Aortic smooth muscle cell (primary cell): Measurements from ENCODE around the gene HDGFL2. TPM values are rescaled to one million over a fixed set of nuclear protein-coding genes. Genes with fewer than 3 reads are reported as not detected.

Experiments used
- total RNA-seq: library from RNA; depleted of rRNA; stranded (reverse); fragments of >200 nt; gene quantifications from 2 replicates; pipeline ENCODE4 v1.2.3, GENCODE V29; 2014

Gene HDGFL2
- total RNA-seq, result 51.4 and 66.2 TPM in 2 replicates

DNA sequence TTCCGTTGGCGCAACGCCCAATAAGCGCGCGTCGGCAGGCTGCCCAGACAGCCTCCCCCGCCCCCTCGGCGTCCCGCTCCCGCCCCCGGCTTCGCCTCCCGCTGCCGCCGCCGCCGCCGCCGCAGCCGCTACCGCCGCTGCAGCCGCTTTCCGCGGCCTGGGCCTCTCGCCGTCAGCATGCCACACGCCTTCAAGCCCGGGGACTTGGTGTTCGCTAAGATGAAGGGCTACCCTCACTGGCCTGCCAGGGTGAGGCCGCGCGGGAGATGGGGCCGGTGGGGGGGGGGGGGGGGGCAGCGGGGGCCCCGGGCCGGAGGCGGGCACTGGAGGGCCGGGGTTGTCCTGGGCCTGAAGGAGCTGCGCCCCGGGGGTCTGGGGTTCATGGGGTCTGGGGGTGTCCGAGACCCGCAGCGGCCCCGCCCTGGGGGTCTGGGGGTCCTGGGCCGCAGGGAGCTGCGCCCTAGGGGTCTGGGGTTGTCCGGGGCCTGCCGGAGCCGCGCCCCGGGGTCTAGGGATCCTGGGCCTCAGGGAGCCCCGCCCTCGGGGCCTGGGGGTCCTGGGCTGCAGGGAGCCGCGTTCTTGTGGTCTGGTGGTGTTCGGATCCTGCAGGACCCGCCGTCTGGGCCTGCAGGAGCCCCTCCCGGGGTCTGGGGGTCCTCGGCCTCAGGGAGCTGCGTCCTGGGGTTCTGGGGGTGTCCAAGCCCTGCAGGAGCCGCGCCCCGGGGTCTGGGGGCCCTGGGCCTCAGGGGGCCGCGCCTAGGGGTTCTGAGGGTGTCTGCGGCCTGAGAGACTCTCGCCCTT, at the start of gene HDGFL2:
Gene HDGFL2, plus strand, starts transcription at position 124 of the 801 bp plus-strand sequence. Its CDS starts 54 bp downstream, at position 178.

DNA sequence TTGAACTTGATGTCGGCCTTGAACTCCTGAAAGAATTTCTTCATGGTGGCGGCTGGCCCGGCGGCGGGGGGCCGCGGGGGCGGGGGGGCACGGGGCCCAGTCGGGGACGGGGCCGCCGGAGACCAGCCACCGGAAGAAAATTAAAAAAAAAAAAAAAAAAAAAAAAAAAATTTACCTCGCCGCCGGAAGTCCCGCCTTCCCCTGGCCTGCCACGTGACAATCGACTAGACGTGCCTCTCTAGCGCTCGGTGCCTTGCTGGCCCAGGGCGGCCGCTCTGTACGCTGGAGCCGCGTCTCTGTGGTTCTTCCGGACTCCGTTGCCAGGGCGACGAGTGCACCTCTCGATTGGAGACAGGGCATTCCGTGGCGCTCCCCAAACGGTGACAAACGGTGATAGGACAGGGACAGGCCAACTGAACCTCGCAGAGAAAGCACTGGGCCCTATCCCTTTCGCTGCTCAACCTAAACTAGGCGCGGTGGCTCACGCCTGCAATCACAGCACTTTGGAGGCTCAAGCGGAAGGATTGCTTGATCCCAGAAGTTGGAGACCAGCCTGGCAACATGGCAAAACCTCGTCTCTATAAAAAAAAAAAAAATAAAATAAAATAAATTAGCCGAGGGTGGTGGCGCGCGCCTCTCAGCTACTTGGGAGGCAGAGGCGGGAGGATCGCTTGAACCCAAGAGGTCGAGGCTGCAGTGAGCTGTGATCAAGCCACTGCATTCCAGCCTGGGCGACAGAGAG, 14.3 kb upstream of the HDGFL2 start, which contains the start of gene UBXN6:
Gene UBXN6, minus strand, starts transcription at position 141 of the 742 bp plus-strand sequence. Its CDS starts 97 bp downstream, at position 44.

DNA sequence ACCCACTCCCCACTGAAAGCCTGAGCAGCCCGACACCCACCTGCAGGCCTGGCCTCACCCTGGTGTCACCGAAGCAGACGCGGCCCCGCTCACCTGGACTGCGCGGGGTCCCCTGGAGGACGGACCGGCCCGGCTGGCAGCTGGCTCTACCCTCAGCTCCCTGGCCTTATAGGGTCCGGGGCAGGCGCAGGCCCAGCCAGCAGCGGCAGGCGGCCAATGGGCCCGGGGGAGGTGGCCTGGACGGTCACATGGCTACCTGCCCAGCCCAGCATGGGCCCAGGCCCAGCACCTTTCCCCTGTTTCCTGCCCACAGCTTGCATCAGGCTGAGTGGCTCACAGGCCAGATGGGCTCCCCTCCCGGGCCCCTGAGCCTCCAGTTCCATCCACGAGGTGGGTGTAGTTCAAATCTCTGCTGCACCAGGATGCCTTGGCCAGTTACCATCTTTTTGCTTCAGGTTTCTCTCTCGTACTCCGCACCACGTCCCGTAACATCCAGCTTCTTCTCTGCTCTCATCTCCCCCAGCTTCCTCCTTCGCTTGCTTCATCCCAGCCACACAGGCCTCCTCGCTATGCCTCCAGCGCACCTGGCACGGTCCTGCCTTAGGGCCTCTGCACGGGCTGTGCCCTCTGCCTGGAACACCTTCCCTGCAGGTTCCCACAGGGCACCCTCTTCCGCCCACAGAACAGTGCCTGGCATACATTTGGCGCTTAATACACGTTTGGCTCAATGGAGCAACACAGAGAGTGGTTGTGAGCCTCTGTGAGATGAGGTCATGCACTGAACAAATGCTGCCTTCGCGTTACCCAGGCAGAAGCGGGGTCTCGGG, 46.5 kb downstream of the HDGFL2 start, which contains the start of gene PLIN4:
Gene PLIN4, minus strand, starts transcription at position 142 of the 827 bp plus-strand sequence. CDS start 214 bp downstream, outside the sequence.

DNA sequence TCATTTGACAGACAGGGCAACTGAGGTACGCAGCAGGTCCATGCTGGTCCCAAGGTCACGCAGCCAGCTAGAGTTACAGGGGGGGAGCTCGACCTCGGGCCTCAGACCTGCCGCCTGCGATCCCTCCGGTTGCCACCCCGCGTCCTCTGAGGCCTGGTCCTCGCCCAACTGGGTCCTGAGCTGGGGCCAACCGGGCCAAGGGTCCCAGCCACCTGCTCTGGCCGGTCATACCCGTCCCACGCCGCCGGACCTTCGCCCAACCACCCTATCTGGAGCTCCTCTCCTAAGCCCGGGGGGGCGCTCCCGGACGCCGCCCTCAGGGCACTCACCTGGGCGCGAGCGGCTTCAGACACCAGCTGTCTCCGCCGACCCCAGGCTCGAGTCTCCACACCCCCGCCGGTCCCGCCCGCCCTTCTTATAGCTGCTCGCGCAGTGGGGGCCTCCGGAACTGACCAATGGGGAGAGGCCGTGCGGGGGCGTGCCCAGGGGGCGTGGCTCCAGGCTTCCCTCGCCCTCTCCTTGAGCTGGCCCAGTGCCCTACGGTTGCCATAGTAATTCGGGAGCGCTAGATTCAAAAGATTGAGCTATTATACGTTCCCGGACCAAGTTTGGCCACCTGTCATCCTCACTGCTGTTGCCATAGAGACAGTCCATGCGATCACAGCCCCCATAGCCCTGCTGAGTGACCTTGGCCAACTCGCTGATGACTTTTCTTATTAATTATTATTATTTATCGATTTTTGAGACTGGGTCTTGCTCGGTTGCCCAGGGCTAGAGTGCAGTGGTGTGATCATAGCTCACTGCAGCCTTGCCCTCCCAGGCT, 63.0 kb downstream of the HDGFL2 start, which contains the start of gene PLIN5:
Gene PLIN5, minus strand, starts transcription at position 389 of the 823 bp plus-strand sequence. CDS start 1,150 bp downstream, outside the sequence.

DNA sequence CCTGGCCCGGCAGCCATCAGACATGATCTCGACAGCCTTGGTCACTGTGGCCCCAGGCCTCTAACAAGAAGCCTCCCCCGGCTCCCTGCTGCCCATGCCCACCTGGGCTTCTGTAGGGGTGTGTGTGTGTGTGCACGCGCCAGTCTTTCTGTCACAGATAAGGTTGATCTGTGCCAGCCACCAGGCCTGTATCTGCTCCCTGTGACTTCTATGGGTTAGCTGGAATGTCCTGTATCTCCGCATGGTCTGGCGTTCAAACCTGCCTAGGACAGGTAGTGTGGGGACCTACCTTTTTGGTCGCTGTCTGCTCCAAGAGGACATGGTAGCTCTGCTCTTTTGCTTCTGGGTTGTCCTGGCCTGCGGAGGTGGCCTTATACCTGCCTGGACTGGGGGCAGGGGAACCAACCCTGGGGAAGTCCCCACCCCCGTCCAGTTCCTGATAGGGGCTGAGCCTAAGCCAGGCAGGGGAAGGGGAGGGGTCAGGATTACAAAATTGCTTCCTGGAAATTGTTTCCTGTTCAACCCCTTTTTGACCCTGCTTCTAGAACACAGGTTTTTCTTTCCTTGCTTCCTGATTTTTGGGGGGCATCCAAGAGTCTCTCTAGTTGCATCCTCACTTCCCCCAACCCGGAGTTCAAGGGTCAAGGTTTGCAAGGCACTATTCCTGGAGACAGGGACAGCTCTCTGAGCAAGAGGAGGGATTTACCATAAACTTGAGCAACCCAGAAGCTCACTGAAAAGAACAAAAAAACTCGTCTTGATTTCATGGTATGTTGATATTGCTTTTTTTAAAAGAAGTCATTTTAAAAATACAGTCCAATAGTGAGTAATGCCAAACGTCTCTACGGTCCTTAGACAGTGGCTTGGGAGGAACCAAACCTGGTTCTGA, 67.8 kb downstream of the HDGFL2 start, which contains the start of gene LRG1:
Gene LRG1, minus strand, starts transcription at position 344 of the 889 bp plus-strand sequence. Its CDS starts 23 bp downstream, at position 321.

Other genes with a start within 250 kb of the HDGFL2 start
- gene EBI3, start 242.8 kb upstream of the HDGFL2 start, total RNA-seq, result not detected in 2 replicates
- gene YJU2, start 225.2 kb upstream of the HDGFL2 start, total RNA-seq, result 13.2 and 16.2 TPM in 2 replicates
- gene SHD, start 193.0 kb upstream of the HDGFL2 start, total RNA-seq, result not detected in 2 replicates
- gene TMIGD2, start 169.9 kb upstream of the HDGFL2 start, total RNA-seq, result not detected in 2 replicates
- gene FSD1, start 167.7 kb upstream of the HDGFL2 start, total RNA-seq, result 0.99 and 2.2 TPM in 2 replicates
- 1.7 and 2.1 TPM in 2 replicates for gene STAP2, start 133.5 kb upstream of the HDGFL2 start, total RNA-seq
- gene MPND, start 128.7 kb upstream of the HDGFL2 start, total RNA-seq, result 6.3 and 6.7 TPM in 2 replicates
- gene SH3GL1, start 71.8 kb upstream of the HDGFL2 start, total RNA-seq, result 30.1 and 30.8 TPM in 2 replicates
- gene CHAF1A, start 69.7 kb upstream of the HDGFL2 start, total RNA-seq, result 9.1 and 19.2 TPM in 2 replicates
- gene UBXN6, start 14.5 kb upstream of the HDGFL2 start, total RNA-seq, result 94.1 and 105 TPM in 2 replicates
- under 0.01 and 0.06 TPM in 2 replicates for gene PLIN4, start 46.2 kb downstream of the HDGFL2 start, total RNA-seq
- not detected in 2 replicates for gene PLIN5, start 62.9 kb downstream of the HDGFL2 start, total RNA-seq
- gene LRG1, start 67.7 kb downstream of the HDGFL2 start, total RNA-seq, result not detected in 2 replicates
- 1.3 and 3.6 TPM in 2 replicates for gene SEMA6B, start 87.4 kb downstream of the HDGFL2 start, total RNA-seq
- gene TNFAIP8L1, start 167.2 kb downstream of the HDGFL2 start, total RNA-seq, result 2.4 and 3.3 TPM in 2 replicates
- gene MYDGF, start 198.0 kb downstream of the HDGFL2 start, total RNA-seq, result 263 and 266 TPM in 2 replicates